Keratinocyte (primary cell): Measurements from ENCODE around the gene RABL3. TPM values are rescaled to one million over a fixed set of nuclear protein-coding genes. Genes with fewer than 3 reads are reported as not detected.

ENCODE experiments used
- DNase-seq: peaks from one replicate; pipeline ENCODE4 v3.0.0-alpha.2; 2011; ENCODE audit warnings: low read depth, missing footprints, low spot score
- FAIRE-seq: peaks from 2 replicates; lab custom pipeline; 2011; peaks lifted over from hg19 to GRCh38; lab: Jason Lieb, UNC
- H2AFZ ChIP-seq: 2 replicates; pipeline ENCODE4 v1.6.0; 2012; ENCODE audit warnings: low read length, control low read depth, inconsistent platforms; ENCODE audit not compliant: control insufficient read depth
- H3K27ac ChIP-seq: 2 replicates; pipeline ENCODE4 v1.5.1; 2011; ENCODE audit warnings: low read length; ENCODE audit not compliant: control insufficient read depth, insufficient read depth
- H3K27me3 ChIP-seq: 3 replicates; pipeline ENCODE4 v1.6.0; 2011; ENCODE audit warnings: low read length; ENCODE audit not compliant: control insufficient read depth, insufficient read depth; ENCODE audit errors: extremely low read depth
- H3K36me3 ChIP-seq, 2 experiments: 2 replicates in 1 of 2; 3 replicates in 1 of 2; pipeline ENCODE4 v1.5.1; 2011; ENCODE audit warnings: low read length in 2 of 2, mild to moderate bottlenecking in 1 of 2; ENCODE audit not compliant: control insufficient read depth in 2 of 2, insufficient read depth in 2 of 2; ENCODE audit errors: extremely low read depth in 1 of 2
- H3K4me1 ChIP-seq: 3 replicates; pipeline ENCODE4 v1.5.1; 2011; ENCODE audit warnings: low read length; ENCODE audit not compliant: control insufficient read depth, insufficient read depth; ENCODE audit errors: extremely low read depth
- H3K4me2 ChIP-seq: 3 replicates; pipeline ENCODE4 v1.6.0; 2011; ENCODE audit warnings: low read depth, low read length; ENCODE audit not compliant: control insufficient read depth, insufficient read depth; ENCODE audit errors: extremely low read depth
- H3K4me3 ChIP-seq, 3 experiments: fragments of 200-600 bp in 1 of 3; sonication (generic) in 1 of 3; 2 replicates in 2 of 3; 3 replicates in 1 of 3; pipeline ENCODE4 v1.5.1; 2011 to 2016; ENCODE audit warnings: low read length in 3 of 3, mild to moderate bottlenecking in 3 of 3, control low read depth in 2 of 3, inconsistent platforms in 1 of 3, low read depth in 1 of 3, mixed read lengths in 1 of 3, mixed run types in 1 of 3, moderate library complexity in 1 of 3; ENCODE audit not compliant: control insufficient read depth in 2 of 3, insufficient read depth in 2 of 3; ENCODE audit errors: extremely low read depth in 1 of 3
- H3K79me2 ChIP-seq: 2 replicates; pipeline ENCODE4 v1.6.0; 2012; ENCODE audit warnings: low read length; ENCODE audit not compliant: control insufficient read depth, insufficient read depth
- H3K9ac ChIP-seq: 3 replicates; pipeline ENCODE4 v1.6.0; 2011; ENCODE audit warnings: low read length; ENCODE audit not compliant: control insufficient read depth, insufficient read depth; ENCODE audit errors: extremely low read depth
- H3K9me1 ChIP-seq: 3 replicates; pipeline ENCODE4 v1.6.0; 2011; ENCODE audit warnings: low read length; ENCODE audit not compliant: control insufficient read depth, insufficient read depth; ENCODE audit errors: extremely low read depth
- H3K9me3 ChIP-seq: 2 replicates; pipeline ENCODE4 v1.5.1; 2012; ENCODE audit warnings: low read depth, low read length; ENCODE audit not compliant: control insufficient read depth
- H4K20me1 ChIP-seq: 3 replicates; pipeline ENCODE4 v1.6.0; 2011; ENCODE audit warnings: low read length; ENCODE audit not compliant: control insufficient read depth, insufficient read depth; ENCODE audit errors: extremely low read depth
- EZH2 ChIP-seq: IDR thresholded peaks from one replicate; pipeline ENCODE4 v1.6.1; 2012; ENCODE audit warnings: inconsistent platforms, mild to moderate bottlenecking, low read length, moderate library complexity
- dilution Hi-C: fragments of 300-500 bp; cut with MboI; formaldehyde crosslinking; loops from one replicate; pipeline ENCODE4 v1.7.0; 2020; ENCODE audit warnings: low sequenced_read_pairs; ENCODE audit not compliant: extremely low pct_ligation_motif_present
- polyA plus RNA-seq, 5 experiments: library from polyadenylated mRNA; depleted of rRNA in 3 of 5; stranded (reverse) in 3 of 5; stranded (forward) in 1 of 5; unstranded in 1 of 5; fragments of >200 nt; gene quantifications; 1 replicate in 1 of 5; 2 replicates in 3 of 5; 3 replicates in 1 of 5; pipeline versions ENCODE4 v1.2.1 to v1.2.3, GENCODE V29; 2011 to 2012; ENCODE audit warnings: missing spikeins in 2 of 5, low read depth in 1 of 5, low replicate concordance in 1 of 5
- TF ChIP-seq, protein P1 (sequence below), 3 experiments: IDR thresholded peaks in 1 of 3; conservative IDR thresholded peaks in 1 of 3; optimal IDR thresholded peaks in 1 of 3; 2 replicates in 2 of 3; 3 replicates in 1 of 3; pipeline versions ENCODE3 to v1.5.1; 2011; ENCODE audit warnings: low read length in 3 of 3, mild to moderate bottlenecking in 3 of 3, moderate library complexity in 2 of 3, control low read depth in 1 of 3, inconsistent platforms in 1 of 3; ENCODE audit not compliant: insufficient read depth in 2 of 3; ENCODE audit errors: extremely low read depth in 1 of 3

Gene RABL3
- polyA plus RNA-seq, 1 donor (not counting 4 experiments of a cell fraction or from before 2014, with no cell fraction given) = 13.4 TPM

GRCh38 chr3:120778776-120779175 is 36.5 kb upstream of the RABL3 start:
- no peaks in the 10 kb centered on the region for H3K9me3 ChIP-seq
- H3K4me3 ChIP-seq = no peak overlapping the region
- dilution Hi-C loops = no loop called here
- H3K9me1 ChIP-seq = peaks cover 2% of the 10 kb centered on the region
- H3K27ac ChIP-seq = no peak overlapping the region
- H3K4me2 ChIP-seq = no peak overlapping the region
- H3K36me3 ChIP-seq = peaks cover 3 to 6% of the 10 kb centered on the region in 2 experiments
- DNase-seq (no peak), FAIRE-seq (no peak)
- no peaks in the 10 kb centered on the region for H3K79me2 ChIP-seq
- TF ChIP-seq, protein P1, sequence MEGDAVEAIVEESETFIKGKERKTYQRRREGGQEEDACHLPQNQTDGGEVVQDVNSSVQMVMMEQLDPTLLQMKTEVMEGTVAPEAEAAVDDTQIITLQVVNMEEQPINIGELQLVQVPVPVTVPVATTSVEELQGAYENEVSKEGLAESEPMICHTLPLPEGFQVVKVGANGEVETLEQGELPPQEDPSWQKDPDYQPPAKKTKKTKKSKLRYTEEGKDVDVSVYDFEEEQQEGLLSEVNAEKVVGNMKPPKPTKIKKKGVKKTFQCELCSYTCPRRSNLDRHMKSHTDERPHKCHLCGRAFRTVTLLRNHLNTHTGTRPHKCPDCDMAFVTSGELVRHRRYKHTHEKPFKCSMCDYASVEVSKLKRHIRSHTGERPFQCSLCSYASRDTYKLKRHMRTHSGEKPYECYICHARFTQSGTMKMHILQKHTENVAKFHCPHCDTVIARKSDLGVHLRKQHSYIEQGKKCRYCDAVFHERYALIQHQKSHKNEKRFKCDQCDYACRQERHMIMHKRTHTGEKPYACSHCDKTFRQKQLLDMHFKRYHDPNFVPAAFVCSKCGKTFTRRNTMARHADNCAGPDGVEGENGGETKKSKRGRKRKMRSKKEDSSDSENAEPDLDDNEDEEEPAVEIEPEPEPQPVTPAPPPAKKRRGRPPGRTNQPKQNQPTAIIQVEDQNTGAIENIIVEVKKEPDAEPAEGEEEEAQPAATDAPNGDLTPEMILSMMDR (optimal IDR thresholded peaks at IDR 0.05 in 1 of 3, IDR thresholded peaks at IDR 0.05 in 1 of 3, conservative IDR thresholded peaks at IDR 0.05 in 1 of 3; ENCODE audit: extremely low read depth in 1 of 3, insufficient read depth in 2 of 3, low read length in 3 of 3) = no peak
- TF ChIP-seq EZH2 = no peak
- H3K9ac ChIP-seq = no peak overlapping the region
- H4K20me1 ChIP-seq = no peaks in the 10 kb centered on the region
- no peaks in the 10 kb centered on the region for H3K27me3 ChIP-seq
- no peak overlapping the region for H2AFZ ChIP-seq
- peaks cover 3% of the 10 kb centered on the region for H3K4me1 ChIP-seq

DNA sequence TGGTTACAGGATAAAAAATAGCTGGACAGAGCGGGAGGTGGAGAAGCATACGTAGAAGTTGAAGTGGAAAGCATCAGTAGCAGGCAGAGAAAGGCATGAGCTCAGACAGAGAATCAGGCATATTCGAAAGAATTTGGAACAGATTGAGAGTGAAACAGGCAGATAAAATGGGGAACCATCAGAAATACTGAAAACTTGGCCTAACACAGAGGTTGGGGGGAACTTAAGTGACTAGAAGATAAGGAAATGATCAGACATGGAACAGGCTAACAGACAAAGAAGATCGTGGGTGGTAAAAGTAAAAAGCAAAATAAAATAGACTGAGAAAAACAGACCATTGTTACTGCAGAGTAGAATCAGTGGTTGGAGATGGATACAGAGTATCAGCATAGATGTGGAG is 33.1 kb upstream of the RABL3 start:
- no peak overlapping the region for H3K27ac ChIP-seq
- no peaks in the 10 kb centered on the region for H3K79me2 ChIP-seq
- H3K36me3 ChIP-seq = peaks cover 3% of the 10 kb centered on the region in 2 experiments
- H4K20me1 ChIP-seq = no peaks in the 10 kb centered on the region
- no peak overlapping the region for H3K4me3 ChIP-seq
- no peak overlapping the region for H2AFZ ChIP-seq
- no peak for TF ChIP-seq EZH2
- TF ChIP-seq, protein P1 (optimal IDR thresholded peaks at IDR 0.05 in 1 of 3, IDR thresholded peaks at IDR 0.05 in 1 of 3, conservative IDR thresholded peaks at IDR 0.05 in 1 of 3; ENCODE audit: extremely low read depth in 1 of 3, insufficient read depth in 2 of 3, low read length in 3 of 3) = no peak
- H3K9me1 ChIP-seq = peaks cover 2% of the 10 kb centered on the region
- peaks cover 5% of the 10 kb centered on the region for H3K4me1 ChIP-seq
- H3K9ac ChIP-seq = no peak overlapping the region
- DNase-seq (no peak), FAIRE-seq (no peak)
- no peaks in the 10 kb centered on the region for H3K9me3 ChIP-seq
- dilution Hi-C loops = no loop called here
- H3K4me2 ChIP-seq = no peak overlapping the region
- no peaks in the 10 kb centered on the region for H3K27me3 ChIP-seq
